ENCODE data around the gene CASP1.
"Not testable (repeated sequence)": the region's sequence is repeated elsewhere in the genome, so short reads cannot be mapped to it uniquely, and the experiment has no call there.

The CASP1 gene

DNA sequence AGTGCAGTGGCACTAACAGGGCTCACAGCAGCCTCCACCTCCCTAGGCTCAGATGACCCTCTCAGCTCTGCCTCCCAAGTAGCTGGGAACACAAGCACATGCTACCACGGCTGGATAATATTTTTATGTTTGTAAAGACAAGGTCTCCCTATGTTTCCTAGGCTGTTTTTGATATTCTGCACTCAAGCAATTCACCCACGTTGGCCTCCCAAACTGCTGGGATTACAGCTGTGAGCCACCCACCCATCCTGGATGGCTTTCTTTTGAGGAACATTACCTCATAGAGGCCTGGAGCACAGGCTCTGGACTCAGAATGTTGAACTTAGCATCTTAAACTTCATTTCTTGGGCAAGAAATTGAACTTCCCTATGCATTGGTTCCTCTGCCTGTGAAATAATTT lies 37.1 kb upstream of the CASP1 start:
- H2BK15ac ChIP-seq (ENCODE audit: low read depth, poor library complexity, severe bottlenecking); H2BK120ac ChIP-seq (ENCODE audit: low read depth, low read length); DNase-seq; H3K4me1 ChIP-seq (ENCODE audit: control insufficient read depth, insufficient read depth, low read depth, low read length); H3K79me1 ChIP-seq (replicated peaks; ENCODE audit: low read length, poor library complexity, severe bottlenecking); H2BK12ac ChIP-seq (ENCODE audit: low read length in 2 of 2); H2AK5ac ChIP-seq (ENCODE audit: low read length, severe bottlenecking); H4K8ac ChIP-seq (ENCODE audit: low read length); H3K36me3 ChIP-seq (ENCODE audit: control insufficient read depth in 1 of 2, insufficient read depth in 2 of 2, low read depth in 1 of 2, low read length in 2 of 2); H2BK5ac ChIP-seq (ENCODE audit: low read depth, low read length, poor library complexity, severe bottlenecking); H3K27ac ChIP-seq (ENCODE audit: low read length, poor library complexity, severe bottlenecking); H2AFZ ChIP-seq (ENCODE audit: low read depth, low read length); H3K4me2 ChIP-seq (ENCODE audit: low read length, poor library complexity, severe bottlenecking); H3K14ac ChIP-seq (ENCODE audit: low read length in 2 of 2); H3K27me3 ChIP-seq (ENCODE audit: control insufficient read depth in 1 of 2, insufficient read depth in 1 of 2, low read length in 2 of 2); H4K91ac ChIP-seq (ENCODE audit: low read length); H3K9ac ChIP-seq (ENCODE audit: low read length); H3K4me3 ChIP-seq (ENCODE audit: insufficient read depth in 1 of 2, low read depth in 1 of 2, low read length in 2 of 2); H3K4ac ChIP-seq (ENCODE audit: low read depth in 1 of 2, low read length in 2 of 2); H3K18ac ChIP-seq (ENCODE audit: low read depth in 1 of 2, low read length in 2 of 2); H3K23ac ChIP-seq (ENCODE audit: low read length in 2 of 2); H3K9me3 ChIP-seq (ENCODE audit: control insufficient read depth, low read length): not testable (repeated sequence)
- WGBS: no CpG with 5 or more reads among the region's 2 CpGs

DNA sequence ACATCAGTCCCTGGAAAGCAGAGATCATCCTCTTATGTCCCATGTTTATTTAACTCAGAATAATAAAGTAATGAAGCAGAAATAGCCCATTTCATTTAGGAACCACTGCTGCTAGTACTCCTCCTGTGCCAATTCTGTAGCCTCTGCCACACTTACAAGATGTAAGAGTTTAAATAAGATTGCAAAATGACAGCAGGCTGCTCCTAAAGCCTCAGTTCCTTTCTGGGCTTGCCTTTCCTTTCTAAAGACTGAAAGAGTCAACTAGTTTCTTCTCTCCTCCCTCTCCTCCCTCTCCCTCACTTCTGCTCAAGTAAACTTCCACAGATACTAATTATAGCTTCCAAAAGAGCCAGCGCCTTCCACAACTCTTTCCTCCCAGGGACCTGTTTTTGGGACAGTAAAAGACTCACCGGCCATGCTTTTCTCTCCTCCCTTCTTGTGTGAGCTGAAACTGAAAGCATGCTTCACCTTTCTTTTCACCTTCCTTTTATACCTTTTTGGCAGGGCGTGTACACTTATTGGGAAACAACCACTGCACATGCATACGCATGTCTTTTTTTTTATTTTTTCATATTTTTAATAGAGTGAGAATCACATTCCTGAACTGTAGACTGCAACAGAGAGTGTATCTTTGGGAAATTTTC lies 36.3 kb upstream of the CASP1 start:
- H2BK120ac ChIP-seq (ENCODE audit: low read depth, low read length): no peak overlapping the region
- H3K9me3 ChIP-seq (ENCODE audit: control insufficient read depth, low read length): no peaks in the 10 kb centered on the region
- H2BK12ac ChIP-seq (ENCODE audit: low read length in 2 of 2): no peak overlapping the region
- H3K4ac ChIP-seq (ENCODE audit: low read depth in 1 of 2, low read length in 2 of 2): no peak overlapping the region
- H3K14ac ChIP-seq (ENCODE audit: low read length in 2 of 2): no peak overlapping the region
- WGBS: 75% methylated on average over 2 of the region's 4 CpGs
- DNase-seq: no peak
- no peak overlapping the region for H3K9ac ChIP-seq (ENCODE audit: low read length)
- H3K79me1 ChIP-seq (replicated peaks; ENCODE audit: low read length, poor library complexity, severe bottlenecking): no peaks in the 10 kb centered on the region
- H2BK5ac ChIP-seq (ENCODE audit: low read depth, low read length, poor library complexity, severe bottlenecking): no peak overlapping the region
- no peak overlapping the region for H2BK15ac ChIP-seq (ENCODE audit: low read depth, poor library complexity, severe bottlenecking)
- no peak overlapping the region for H2AFZ ChIP-seq (ENCODE audit: low read depth, low read length)
- no peak overlapping the region for H4K91ac ChIP-seq (ENCODE audit: low read length)
- no peak overlapping the region for H3K27ac ChIP-seq (ENCODE audit: low read length, poor library complexity, severe bottlenecking)
- no peaks in the 10 kb centered on the region for H3K36me3 ChIP-seq (ENCODE audit: control insufficient read depth in 1 of 2, insufficient read depth in 2 of 2, low read depth in 1 of 2, low read length in 2 of 2)
- H3K4me1 ChIP-seq (ENCODE audit: control insufficient read depth, insufficient read depth, low read depth, low read length): no peaks in the 10 kb centered on the region
- no peak overlapping the region for H3K23ac ChIP-seq (ENCODE audit: low read length in 2 of 2)
- no peak overlapping the region for H2AK5ac ChIP-seq (ENCODE audit: low read length, severe bottlenecking)
- no peak overlapping the region for H3K4me2 ChIP-seq (ENCODE audit: low read length, poor library complexity, severe bottlenecking)
- H3K18ac ChIP-seq (ENCODE audit: low read depth in 1 of 2, low read length in 2 of 2): no peak overlapping the region
- H4K8ac ChIP-seq (ENCODE audit: low read length): no peak overlapping the region
- H3K4me3 ChIP-seq (ENCODE audit: insufficient read depth in 1 of 2, low read depth in 1 of 2, low read length in 2 of 2): no peak overlapping the region
- H3K27me3 ChIP-seq (ENCODE audit: control insufficient read depth in 1 of 2, insufficient read depth in 1 of 2, low read length in 2 of 2): no peaks in the 10 kb centered on the region

DNA sequence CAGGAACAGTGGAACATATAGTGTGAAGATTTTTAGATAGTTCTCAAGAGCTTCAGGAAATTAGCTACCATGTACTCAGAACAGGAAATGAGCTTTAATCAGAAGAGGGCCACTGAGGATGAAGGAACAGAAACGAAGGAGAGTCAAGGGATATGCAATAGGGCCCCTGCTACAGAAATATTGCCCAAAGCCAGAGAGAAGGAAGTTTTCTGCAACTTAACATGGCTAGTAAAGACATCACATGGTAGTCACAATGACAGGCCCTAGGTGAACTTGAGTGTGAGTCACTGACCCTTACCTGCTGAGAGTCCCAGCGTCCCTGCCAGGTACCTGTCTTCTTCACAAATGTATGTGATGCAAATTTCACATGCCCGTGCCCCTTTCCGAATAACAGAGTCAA lies 35.4 kb upstream of the CASP1 start:
- no peak overlapping the region for H3K4me3 ChIP-seq (ENCODE audit: insufficient read depth in 1 of 2, low read depth in 1 of 2, low read length in 2 of 2)

GRCh38 chr11:105069749-105070148 lies 34.8 kb upstream of the CASP1 start:
- H2AK5ac ChIP-seq (ENCODE audit: low read length, severe bottlenecking); H2BK15ac ChIP-seq (ENCODE audit: low read depth, poor library complexity, severe bottlenecking); H3K79me1 ChIP-seq (replicated peaks; ENCODE audit: low read length, poor library complexity, severe bottlenecking); H3K27ac ChIP-seq (ENCODE audit: low read length, poor library complexity, severe bottlenecking); H3K27me3 ChIP-seq (ENCODE audit: control insufficient read depth in 1 of 2, insufficient read depth in 1 of 2, low read length in 2 of 2); H2BK120ac ChIP-seq (ENCODE audit: low read depth, low read length); H4K8ac ChIP-seq (ENCODE audit: low read length); H2AFZ ChIP-seq (ENCODE audit: low read depth, low read length); H3K36me3 ChIP-seq (ENCODE audit: control insufficient read depth in 1 of 2, insufficient read depth in 2 of 2, low read depth in 1 of 2, low read length in 2 of 2); H3K4ac ChIP-seq (ENCODE audit: low read depth in 1 of 2, low read length in 2 of 2); H3K14ac ChIP-seq (ENCODE audit: low read length in 2 of 2); H3K4me3 ChIP-seq (ENCODE audit: insufficient read depth in 1 of 2, low read depth in 1 of 2, low read length in 2 of 2); H3K9ac ChIP-seq (ENCODE audit: low read length); H3K9me3 ChIP-seq (ENCODE audit: control insufficient read depth, low read length); H3K23ac ChIP-seq (ENCODE audit: low read length in 2 of 2); H4K91ac ChIP-seq (ENCODE audit: low read length); H3K4me2 ChIP-seq (ENCODE audit: low read length, poor library complexity, severe bottlenecking); H3K4me1 ChIP-seq (ENCODE audit: control insufficient read depth, insufficient read depth, low read depth, low read length); H2BK5ac ChIP-seq (ENCODE audit: low read depth, low read length, poor library complexity, severe bottlenecking); DNase-seq; H3K18ac ChIP-seq (ENCODE audit: low read depth in 1 of 2, low read length in 2 of 2); H2BK12ac ChIP-seq (ENCODE audit: low read length in 2 of 2): not testable (repeated sequence)
- no CpG with 5 or more reads among the region's 2 CpGs for WGBS

More for the DNA sequence above, 35.4 kb upstream of the CASP1 start:
- no peak for DNase-seq
- H3K4me1 ChIP-seq (ENCODE audit: control insufficient read depth, insufficient read depth, low read depth, low read length): no peaks in the 10 kb centered on the region
- H3K9me3 ChIP-seq (ENCODE audit: control insufficient read depth, low read length): no peaks in the 10 kb centered on the region
- no peak overlapping the region for H3K9ac ChIP-seq (ENCODE audit: low read length)
- peak overlapping the region in 1 of 2 experiments; percentile 42 for H2BK12ac ChIP-seq (ENCODE audit: low read length in 2 of 2)
- H3K27me3 ChIP-seq (ENCODE audit: control insufficient read depth in 1 of 2, insufficient read depth in 1 of 2, low read length in 2 of 2): no peaks in the 10 kb centered on the region
- no peak overlapping the region for H2AK5ac ChIP-seq (ENCODE audit: low read length, severe bottlenecking)
- no peak overlapping the region for H3K4ac ChIP-seq (ENCODE audit: low read depth in 1 of 2, low read length in 2 of 2)
- no peaks in the 10 kb centered on the region for H3K36me3 ChIP-seq (ENCODE audit: control insufficient read depth in 1 of 2, insufficient read depth in 2 of 2, low read depth in 1 of 2, low read length in 2 of 2)
- no peak overlapping the region for H4K91ac ChIP-seq (ENCODE audit: low read length)
- H3K14ac ChIP-seq (ENCODE audit: low read length in 2 of 2): no peak overlapping the region
- H3K79me1 ChIP-seq (replicated peaks; ENCODE audit: low read length, poor library complexity, severe bottlenecking): no peaks in the 10 kb centered on the region
- H3K23ac ChIP-seq (ENCODE audit: low read length in 2 of 2): no peak overlapping the region
- H2AFZ ChIP-seq (ENCODE audit: low read depth, low read length): no peak overlapping the region
- no peak overlapping the region for H4K8ac ChIP-seq (ENCODE audit: low read length)
- no peak overlapping the region for H3K4me2 ChIP-seq (ENCODE audit: low read length, poor library complexity, severe bottlenecking)
- no peak overlapping the region for H3K27ac ChIP-seq (ENCODE audit: low read length, poor library complexity, severe bottlenecking)
- H2BK15ac ChIP-seq (ENCODE audit: low read depth, poor library complexity, severe bottlenecking): no peak overlapping the region
- H3K18ac ChIP-seq (ENCODE audit: low read depth in 1 of 2, low read length in 2 of 2): peak overlapping the region in 1 of 2 experiments; percentile 52
- no peak overlapping the region for H2BK120ac ChIP-seq (ENCODE audit: low read depth, low read length)
- H2BK5ac ChIP-seq (ENCODE audit: low read depth, low read length, poor library complexity, severe bottlenecking): no peak overlapping the region
- 81% methylated on average over 4 of the region's 4 CpGs for WGBS
